Measurements from ENCODE around the gene FN1. TPM values are rescaled to one million over a fixed set of nuclear protein-coding genes. Genes with fewer than 3 reads are reported as not detected.

Gene FN1
- total RNA-seq, 1 donor from 2014 or later: 52.0 TPM

DNA sequence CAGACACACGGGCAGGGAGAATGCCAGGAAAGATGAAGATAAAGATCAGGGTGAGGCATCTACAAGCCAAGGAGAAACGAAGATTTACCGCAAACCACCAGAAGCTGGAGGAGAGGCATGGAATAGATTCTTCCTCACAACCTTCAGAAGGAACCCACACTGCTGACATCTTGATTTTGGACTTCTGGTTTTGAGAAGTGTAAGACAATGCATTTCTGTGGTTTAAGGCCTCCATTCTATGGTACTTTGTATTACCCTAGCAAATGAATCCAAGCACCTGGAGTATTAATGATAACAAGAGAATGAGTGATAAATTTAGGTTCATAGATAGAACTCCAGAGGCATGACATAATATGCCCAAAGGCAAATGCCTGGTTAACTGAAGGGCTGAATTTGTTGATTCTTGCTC, 11.8 kb upstream of the FN1 start:
- Histone ChIP-seq H2AFZ (replicated peaks) (no peak overlapping the region), H4K20me1 (ENCODE audit: low read depth) (no peaks in the 10 kb centered on the region), H3F3A (ENCODE audit: low read depth) (no peaks in the 10 kb centered on the region), H3K9ac (no peak overlapping the region), H3K4me1 (no peaks in the 10 kb centered on the region), H3K36me3 (no peaks in the 10 kb centered on the region), H3K27me3 (no peaks in the 10 kb centered on the region), H3K79me2 (ENCODE audit: low read depth) (no peaks in the 10 kb centered on the region), H3K27ac (no peak overlapping the region), H3K4me3 (no peak overlapping the region), H3K4me2 (no peak overlapping the region), H3K9me3 (ENCODE audit: low read depth) (no peaks in the 10 kb centered on the region)
- TF ChIP-seq EZH2 (IDR thresholded peaks at IDR 0.05) (no peak), EZH2phosphoT487 (IDR thresholded peaks at IDR 0.05) (no peak)
- TF ChIP-seq, protein P1, sequence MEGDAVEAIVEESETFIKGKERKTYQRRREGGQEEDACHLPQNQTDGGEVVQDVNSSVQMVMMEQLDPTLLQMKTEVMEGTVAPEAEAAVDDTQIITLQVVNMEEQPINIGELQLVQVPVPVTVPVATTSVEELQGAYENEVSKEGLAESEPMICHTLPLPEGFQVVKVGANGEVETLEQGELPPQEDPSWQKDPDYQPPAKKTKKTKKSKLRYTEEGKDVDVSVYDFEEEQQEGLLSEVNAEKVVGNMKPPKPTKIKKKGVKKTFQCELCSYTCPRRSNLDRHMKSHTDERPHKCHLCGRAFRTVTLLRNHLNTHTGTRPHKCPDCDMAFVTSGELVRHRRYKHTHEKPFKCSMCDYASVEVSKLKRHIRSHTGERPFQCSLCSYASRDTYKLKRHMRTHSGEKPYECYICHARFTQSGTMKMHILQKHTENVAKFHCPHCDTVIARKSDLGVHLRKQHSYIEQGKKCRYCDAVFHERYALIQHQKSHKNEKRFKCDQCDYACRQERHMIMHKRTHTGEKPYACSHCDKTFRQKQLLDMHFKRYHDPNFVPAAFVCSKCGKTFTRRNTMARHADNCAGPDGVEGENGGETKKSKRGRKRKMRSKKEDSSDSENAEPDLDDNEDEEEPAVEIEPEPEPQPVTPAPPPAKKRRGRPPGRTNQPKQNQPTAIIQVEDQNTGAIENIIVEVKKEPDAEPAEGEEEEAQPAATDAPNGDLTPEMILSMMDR (IDR thresholded peaks at IDR 0.05): no peak
- DNase-seq (ENCODE audit: low spot score): no peak
- H3K27me3 Mint-ChIP-seq (ENCODE audit: insufficient read depth, low read depth): no peaks in the 10 kb centered on the region
- peaks cover 3% of the 10 kb centered on the region for H3K9me3 Mint-ChIP-seq
- no peaks in the 10 kb centered on the region for H3K4me1 Mint-ChIP-seq
- H3K27ac Mint-ChIP-seq: no peak overlapping the region
- no peaks in the 10 kb centered on the region for H3K36me3 Mint-ChIP-seq
- no peak overlapping the region for H3K4me3 Mint-ChIP-seq

DNA sequence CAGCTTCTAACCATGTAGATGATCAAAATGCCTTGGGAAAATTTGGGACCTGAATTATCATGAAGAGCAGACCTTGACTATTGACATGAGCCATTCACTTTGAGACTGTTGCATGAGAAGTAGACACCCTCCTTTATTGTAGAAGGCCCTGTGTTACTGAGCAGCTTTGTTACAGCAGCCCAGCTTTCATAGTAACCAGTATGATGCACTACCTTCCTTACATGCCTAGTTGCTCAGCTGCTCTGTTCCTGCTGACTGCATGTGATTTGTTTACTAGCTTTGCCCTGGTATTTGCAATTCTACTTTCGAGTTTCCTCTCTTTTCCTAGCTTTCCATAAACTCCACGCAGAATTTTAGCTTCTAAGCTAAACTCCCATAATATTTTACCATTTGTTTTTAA, 11.2 kb upstream of the FN1 start:
- Histone ChIP-seq H3K36me3 (no peaks in the 10 kb centered on the region), H3K4me3 (no peak overlapping the region), H3K4me1 (no peaks in the 10 kb centered on the region), H3K4me2 (no peak overlapping the region), H3K9me3 (ENCODE audit: low read depth) (no peaks in the 10 kb centered on the region), H3K9ac (no peak overlapping the region), H4K20me1 (ENCODE audit: low read depth) (no peaks in the 10 kb centered on the region), H3K27me3 (no peaks in the 10 kb centered on the region), H2AFZ (replicated peaks) (peak overlapping the region; percentile 18), H3K27ac (no peak overlapping the region), H3K79me2 (ENCODE audit: low read depth) (no peaks in the 10 kb centered on the region), H3F3A (ENCODE audit: low read depth) (no peaks in the 10 kb centered on the region)
- peaks cover 3% of the 10 kb centered on the region for H3K9me3 Mint-ChIP-seq
- DNase-seq (ENCODE audit: low spot score): no peak
- H3K4me1 Mint-ChIP-seq: no peaks in the 10 kb centered on the region
- no peaks in the 10 kb centered on the region for H3K36me3 Mint-ChIP-seq
- TF ChIP-seq EZH2 (IDR thresholded peaks at IDR 0.05): no peak
- TF ChIP-seq, protein P1 (IDR thresholded peaks at IDR 0.05): no peak
- TF ChIP-seq EZH2phosphoT487 (IDR thresholded peaks at IDR 0.05): no peak
- H3K27ac Mint-ChIP-seq: no peak overlapping the region
- H3K4me3 Mint-ChIP-seq: no peak overlapping the region
- no peaks in the 10 kb centered on the region for H3K27me3 Mint-ChIP-seq (ENCODE audit: insufficient read depth, low read depth)

DNA sequence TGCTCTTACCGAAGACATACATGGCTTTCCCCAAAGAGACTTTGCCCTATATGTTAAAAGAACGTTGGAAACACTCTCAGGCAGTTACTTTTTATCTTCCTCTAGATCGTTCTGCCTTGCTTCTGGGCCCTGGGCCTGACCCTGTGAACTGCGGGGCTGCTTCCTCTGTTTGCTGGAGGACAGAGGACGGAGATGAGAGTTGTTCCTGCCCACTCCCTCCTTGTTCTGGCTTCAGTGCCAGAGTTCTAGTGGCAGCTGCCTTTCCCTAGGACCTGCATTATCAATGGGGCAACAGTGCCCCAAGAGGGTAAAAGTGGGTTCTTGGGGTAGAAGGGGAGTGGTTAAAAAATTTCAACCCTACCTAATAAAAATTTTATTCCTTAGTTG, 6.5 kb upstream of the FN1 start:
- Histone ChIP-seq H3K27me3 (no peaks in the 10 kb centered on the region), H3K4me2 (no peak overlapping the region), H3K9ac (no peak overlapping the region), H3K36me3 (no peaks in the 10 kb centered on the region), H2AFZ (replicated peaks) (no peak overlapping the region), H3F3A (ENCODE audit: low read depth) (no peaks in the 10 kb centered on the region), H3K4me3 (no peak overlapping the region), H3K79me2 (ENCODE audit: low read depth) (no peaks in the 10 kb centered on the region), H3K9me3 (ENCODE audit: low read depth) (no peaks in the 10 kb centered on the region), H3K27ac (no peak overlapping the region), H4K20me1 (ENCODE audit: low read depth) (no peaks in the 10 kb centered on the region), H3K4me1 (peaks cover 3% of the 10 kb centered on the region)
- Mint-ChIP-seq H3K4me1 (no peaks in the 10 kb centered on the region), H3K27me3 (ENCODE audit: insufficient read depth, low read depth) (no peaks in the 10 kb centered on the region), H3K36me3 (no peaks in the 10 kb centered on the region), H3K27ac (no peak overlapping the region), H3K9me3 (no peaks in the 10 kb centered on the region), H3K4me3 (no peak overlapping the region)
- TF ChIP-seq EZH2phosphoT487 (IDR thresholded peaks at IDR 0.05) (no peak), EZH2 (IDR thresholded peaks at IDR 0.05) (no peak)
- TF ChIP-seq, protein P1 (IDR thresholded peaks at IDR 0.05): no peak
- no peak for DNase-seq (ENCODE audit: low spot score)
